Ascending aorta (tissue), 2 donors: ENCODE results near the gene PRKAR2B. TPM values are rescaled to one million over a fixed set of nuclear protein-coding genes. Genes with fewer than 3 reads are reported as not detected.

Experiments used
- DNase-seq, 2 donors: peaks; one replicate each; pipeline ENCODE4 v3.0.0-alpha.2; 2019; ENCODE audit warnings: low spot score in 2 of 2
- H3K27ac ChIP-seq, 2 donors: fragments of 200-600 bp; sonication (generic); one replicate each; pipeline ENCODE4 v1.5.1; 2016 to 2017; ENCODE audit warnings: mild to moderate bottlenecking in 1 of 2
- H3K27me3 ChIP-seq: fragments of 200-600 bp; sonication (generic); one replicate; pipeline ENCODE4 v1.5.1; 2017
- H3K36me3 ChIP-seq, 2 donors: fragments of 200-600 bp; sonication (generic); one replicate each; pipeline ENCODE4 v1.5.1; 2016
- H3K4me1 ChIP-seq, 2 donors: fragments of 200-600 bp; sonication (generic); one replicate each; pipeline ENCODE4 v1.5.1; 2016 to 2017; ENCODE audit warnings: mild to moderate bottlenecking in 1 of 2
- H3K4me3 ChIP-seq, 2 donors: fragments of 200-600 bp; sonication (generic); one replicate each; pipeline ENCODE4 v1.5.1; 2016 to 2017; ENCODE audit warnings: mild to moderate bottlenecking in 1 of 2
- H3K9me3 ChIP-seq, 2 donors: fragments of 200-600 bp; sonication (generic); one replicate each; pipeline ENCODE4 v1.5.1; 2016
- CTCF ChIP-seq, 3 experiments: fragments of 200-600 bp in 2 of 3; fragments of 450-650 bp in 1 of 3; sonication (generic) in 2 of 3; IDR thresholded peaks; one replicate each; pipeline ENCODE4 v1.5.1; 2016 to 2019; ENCODE audit warnings: antibody characterized with exemption in 3 of 3, mild to moderate bottlenecking in 1 of 3, moderate library complexity in 1 of 3
- intact Hi-C: fragments of 100-400 bp; cut with DNase I; formaldehyde crosslinking; loops from one replicate; pipeline ENCODE4 v1.15.1; 2023
- total RNA-seq: library from RNA; depleted of rRNA; stranded (reverse); fragments of >200 nt; gene quantifications from one replicate; pipeline ENCODE4 v1.1.0, GENCODE V29; 2016

PRKAR2B gene
- total RNA-seq, 1 donor from 2014 or later, result 10.5 TPM

- DNase-seq, result no peak
- Histone ChIP-seq H3K4me1 (no peaks in the 10 kb centered on the region), H3K9me3 (no peaks in the 10 kb centered on the region), H3K36me3 (no peaks in the 10 kb centered on the region), H3K27me3 (no peaks in the 10 kb centered on the region), H3K27ac (no peak overlapping the region), H3K4me3 (no peak overlapping the region)
- TF ChIP-seq CTCF (IDR thresholded peaks at IDR 0.05), result no peak
- intact Hi-C loops, result no loop called here
These were observed 22.9 kb upstream of the PRKAR2B start for GRCh38 chr7:107021600-107021999.

GRCh38 chr7:107023522-107024151 is 20.9 kb upstream of the PRKAR2B start:
- Histone ChIP-seq H3K27me3 (no peaks in the 10 kb centered on the region), H3K4me1 (no peaks in the 10 kb centered on the region), H3K4me3 (no peak overlapping the region), H3K9me3 (no peaks in the 10 kb centered on the region), H3K36me3 (no peaks in the 10 kb centered on the region), H3K27ac (no peak overlapping the region)
- no peak for DNase-seq
- TF ChIP-seq CTCF (IDR thresholded peaks at IDR 0.05), result no peak
- intact Hi-C loops, result no loop called here

- H3K27me3 ChIP-seq, result no peaks in the 10 kb centered on the region
- H3K36me3 ChIP-seq, result no peaks in the 10 kb centered on the region
- no peaks in the 10 kb centered on the region for H3K4me1 ChIP-seq
- H3K4me3 ChIP-seq, result no peak overlapping the region
- no peaks in the 10 kb centered on the region for H3K9me3 ChIP-seq
- no peak overlapping the region for H3K27ac ChIP-seq
- TF ChIP-seq CTCF (IDR thresholded peaks at IDR 0.05), result no peak
- no peak for DNase-seq
- intact Hi-C loops, result no loop called here
These were observed 19.6 kb upstream of the PRKAR2B start for GRCh38 chr7:107024906-107025305.

- no peak for DNase-seq
- TF ChIP-seq CTCF (IDR thresholded peaks at IDR 0.05), result no peak
These were observed 18.9 kb upstream of the PRKAR2B start for GRCh38 chr7:107025449-107026103.

GRCh38 chr7:107026166-107026565 is 18.3 kb upstream of the PRKAR2B start:
- H3K4me3 ChIP-seq, result no peak overlapping the region
- TF ChIP-seq CTCF (IDR thresholded peaks at IDR 0.05), result no peak

More at GRCh38 chr7:107025449-107026103, 18.9 kb upstream of the PRKAR2B start:
- Histone ChIP-seq H3K4me1 (no peaks in the 10 kb centered on the region), H3K27ac (no peak overlapping the region), H3K36me3 (no peaks in the 10 kb centered on the region), H3K27me3 (no peaks in the 10 kb centered on the region), H3K4me3 (no peak overlapping the region), H3K9me3 (no peaks in the 10 kb centered on the region)
- intact Hi-C loops, result no loop called here

More at GRCh38 chr7:107026166-107026565, 18.3 kb upstream of the PRKAR2B start:
- no peak for DNase-seq
- intact Hi-C loops, result no loop called here
- Histone ChIP-seq H3K27me3 (no peaks in the 10 kb centered on the region), H3K36me3 (no peaks in the 10 kb centered on the region), H3K4me1 (no peaks in the 10 kb centered on the region), H3K9me3 (no peaks in the 10 kb centered on the region), H3K27ac (no peak overlapping the region)
